HCT116 (cell line): ENCODE measurements around the gene STRN. TPM values are rescaled to one million over a fixed set of nuclear protein-coding genes. Genes with fewer than 3 reads are reported as not detected.

ENCODE experiments used
- ATAC-seq: fragments of 200-7000 bp; cut with Tn5 transposase; 2 replicates; pipeline ENCODE4 v1.9.1; 2020; ENCODE audit warnings: mild to moderate bottlenecking, moderate library complexity
- BruUV-seq: library from RNA; stranded (reverse); fragments of 400-500 nt; replicated peaks from 2 replicates; lab custom pipeline; 2021; lab: Mats Ljungman, UMichigan
- CTCF ChIA-PET: fragments of 300-600 bp; sonication (Branson Sonifier 250); formaldehyde crosslinking; loops from one replicate; lab custom pipeline; 2021; ENCODE audit warnings: antibody characterized with exemption; lab: Charles Lee
- POLR2A ChIA-PET: fragments of 300-600, 350-600 bp; sonication (Branson Sonifier 250); formaldehyde crosslinking; loops from one replicate; lab custom pipeline; 2021; ENCODE audit warnings: antibody characterized with exemption; lab: Charles Lee
- RAD21 ChIA-PET, 2 experiments: fragments of 300-600 bp; sonication (Branson Sonifier 250); formaldehyde crosslinking; loops; one replicate each; lab custom pipeline; 2023; ENCODE audit warnings: low total read pairs in 2 of 2; ENCODE audit not compliant: uncharacterized antibody in 2 of 2, unreplicated experiment in 2 of 2, low non-redundant PET in 1 of 2; lab: Charles Lee
- DNase-seq: peaks from one replicate; pipeline ENCODE4 v3.0.0-alpha.2; 2010; ENCODE audit warnings: low read depth, low spot score
- H2AFZ ChIP-seq: fragments of 200-600 bp; shearing (Covaris generic), sonication (generic); 2 replicates; pipeline ENCODE4 v1.6.1; 2017; ENCODE audit warnings: low read depth, mixed run types, mixed read lengths, antibody characterized with exemption, low read length; ENCODE audit not compliant: poor library complexity, severe bottlenecking
- H3K27ac ChIP-seq: 2 replicates; pipeline ENCODE4 v1.5.1; 2012; ENCODE audit warnings: low read depth, low read length
- H3K27me3 ChIP-seq: fragments of 200-600 bp; sonication (generic); 2 replicates; pipeline ENCODE4 v1.6.1; 2016; ENCODE audit warnings: mixed run types, low read length, mixed read lengths; ENCODE audit not compliant: insufficient read depth
- H3K36me3 ChIP-seq, 2 experiments: fragments of 200-500 bp in 1 of 2; fragments of 200-600 bp in 1 of 2; sonication (Bioruptor generic) in 1 of 2; sonication (generic) in 1 of 2; 2 replicates each; pipeline versions ENCODE4 v1.5.1 to v1.6.1; 2014 to 2016; ENCODE audit warnings: low read length in 2 of 2, inconsistent platforms in 1 of 2, mixed read lengths in 1 of 2, mixed run types in 1 of 2; ENCODE audit not compliant: insufficient read depth in 2 of 2, control insufficient read depth in 1 of 2
- H3K4me1 ChIP-seq, 2 experiments: fragments of 200-600 bp in 1 of 2; sonication (generic) in 1 of 2; 2 replicates each; pipeline versions ENCODE4 v1.5.1 to v1.6.1; 2012 to 2017; ENCODE audit warnings: low read length in 2 of 2, inconsistent platforms in 1 of 2, mild to moderate bottlenecking in 1 of 2, mixed read lengths in 1 of 2, mixed run types in 1 of 2, moderate library complexity in 1 of 2; ENCODE audit not compliant: insufficient read depth in 2 of 2, control insufficient read depth in 1 of 2
- H3K4me2 ChIP-seq: fragments of 200-600 bp; sonication (generic); 2 replicates; pipeline ENCODE4 v1.6.1; 2017; ENCODE audit warnings: mixed run types, low read length, mixed read lengths
- H3K4me3 ChIP-seq, 2 experiments: fragments of 200-600 bp in 1 of 2; sonication (generic) in 1 of 2; replicated peaks in 1 of 2; 2 replicates each; pipeline ENCODE4 v1.5.1; 2011 to 2016; ENCODE audit warnings: low read length in 2 of 2, control low read depth in 1 of 2, low read depth in 1 of 2, mild to moderate bottlenecking in 1 of 2, mixed read lengths in 1 of 2, mixed run types in 1 of 2
- H3K79me2 ChIP-seq: fragments of 200-600 bp; sonication (generic); 2 replicates; pipeline ENCODE4 v1.6.1; 2017; ENCODE audit warnings: mild to moderate bottlenecking, mixed run types, low read length, moderate library complexity, mixed read lengths; ENCODE audit not compliant: insufficient read depth
- H3K9ac ChIP-seq: fragments of 200-600 bp; sonication (generic); 2 replicates; pipeline ENCODE4 v1.6.1; 2016; ENCODE audit warnings: low read length, mixed read lengths
- H3K9me2 ChIP-seq: fragments of 200-600 bp; sonication (generic), shearing (Covaris generic); 2 replicates; pipeline ENCODE4 v1.6.1; 2017; ENCODE audit warnings: mixed run types, mild to moderate bottlenecking, moderate library complexity; ENCODE audit not compliant: insufficient read depth
- H3K9me3 ChIP-seq, 2 experiments: fragments of 200-500 bp in 1 of 2; fragments of 200-600 bp in 1 of 2; sonication (Bioruptor generic) in 1 of 2; sonication (generic) in 1 of 2; 2 replicates each; pipeline ENCODE4 v1.6.1; 2014 to 2017; ENCODE audit warnings: low read length in 2 of 2, mixed read lengths in 2 of 2, inconsistent platforms in 1 of 2, low read depth in 1 of 2, mild to moderate bottlenecking in 1 of 2, mixed run types in 1 of 2, moderate library complexity in 1 of 2; ENCODE audit not compliant: control insufficient read depth in 1 of 2, insufficient read depth in 1 of 2
- H4K20me1 ChIP-seq: fragments of 200-600 bp; sonication (generic), shearing (Covaris generic); 2 replicates; pipeline ENCODE4 v1.6.1; 2017; ENCODE audit warnings: mixed run types, mild to moderate bottlenecking, moderate library complexity; ENCODE audit not compliant: insufficient read depth
- CBX3 ChIP-seq: IDR thresholded peaks from 2 replicates; pipeline ENCODE4 v1.6.1; 2012; ENCODE audit warnings: low read depth
- CEBPB ChIP-seq: IDR thresholded peaks from 2 replicates; pipeline ENCODE4 v1.6.1; 2012; ENCODE audit warnings: low read depth
- EGR1 ChIP-seq: IDR thresholded peaks from 2 replicates; pipeline ENCODE4 v1.6.1; 2012; ENCODE audit warnings: low read depth
- ELF1 ChIP-seq: IDR thresholded peaks from 2 replicates; pipeline ENCODE4 v1.6.1; 2012; ENCODE audit warnings: low read depth, borderline replicate concordance
- EZH2 ChIP-seq: fragments of 200-600 bp; sonication (generic); IDR thresholded peaks from 2 replicates; pipeline ENCODE4 v1.6.1; 2017; ENCODE audit warnings: antibody characterized with exemption, mixed run types
- EZH2phosphoT487 ChIP-seq: fragments of 200-600 bp; IDR thresholded peaks from 2 replicates; pipeline ENCODE4 v1.6.1; 2018; ENCODE audit warnings: antibody characterized with exemption, borderline replicate concordance
- FOSL1 ChIP-seq: IDR thresholded peaks from 2 replicates; pipeline ENCODE4 v1.6.1; 2012; ENCODE audit warnings: low read depth
- POLR2A ChIP-seq: IDR thresholded peaks from 2 replicates; pipeline ENCODE4 v1.7.0; 2011; ENCODE audit warnings: borderline replicate concordance; ENCODE audit not compliant: insufficient read depth, insufficient read length; ENCODE audit errors: extremely low read depth
- POLR2AphosphoS5 ChIP-seq: IDR thresholded peaks from 2 replicates; pipeline ENCODE4 v1.6.1; 2011; ENCODE audit warnings: mild to moderate bottlenecking, low read depth, low read length, moderate library complexity
- RAD21 ChIP-seq: IDR thresholded peaks from 2 replicates; pipeline ENCODE4 v1.6.1; 2012; ENCODE audit warnings: low read depth, mild to moderate bottlenecking
- SP1 ChIP-seq: IDR thresholded peaks from 2 replicates; pipeline ENCODE4 v1.6.1; 2012; ENCODE audit warnings: low read depth
- SRF ChIP-seq: IDR thresholded peaks from 2 replicates; pipeline ENCODE4 v1.6.1; 2012; ENCODE audit warnings: low read depth
- TCF7L2 ChIP-seq: IDR thresholded peaks from 2 replicates; pipeline ENCODE4 v1.7.0; 2011; ENCODE audit warnings: borderline replicate concordance, inconsistent platforms; ENCODE audit not compliant: insufficient read depth, insufficient read length; ENCODE audit errors: extremely low read depth
- YY1 ChIP-seq: IDR thresholded peaks from 2 replicates; pipeline ENCODE4 v1.6.1; 2011; ENCODE audit warnings: low read length, low read depth, moderate library complexity, mild to moderate bottlenecking; ENCODE audit not compliant: insufficient replicate concordance; ENCODE audit errors: extremely low read depth
- ZNF274 ChIP-seq: fragments of 200-500 bp; sonication (Bioruptor generic); IDR thresholded peaks from 2 replicates; pipeline ENCODE4 v1.6.1; 2014; ENCODE audit warnings: mild to moderate bottlenecking, low read depth, low read length, inconsistent platforms
- intact Hi-C: fragments of 100-400 bp; cut with micrococcal nuclease; formaldehyde crosslinking; loops from 2 replicates; pipeline ENCODE4 v1.10.0; 2022
- total RNA-seq: library from RNA; stranded (reverse); gene quantifications from one replicate; pipeline ENCODE4 v1.2.1, GENCODE V29; 2021; ENCODE audit not compliant: unreplicated experiment
- TF ChIP-seq, protein P1 (sequence below), 3 experiments: fragments of 200-600 bp in 1 of 3; sonication (generic) in 1 of 3; IDR thresholded peaks in 2 of 3; conservative IDR thresholded peaks in 1 of 3; 2 replicates each; pipeline ENCODE4 v1.5.1; 2012 to 2017; ENCODE audit warnings: low read depth in 2 of 3, low read length in 2 of 3, antibody characterized with exemption in 1 of 3, borderline replicate concordance in 1 of 3, control low read depth in 1 of 3, mild to moderate bottlenecking in 1 of 3, mixed read lengths in 1 of 3, mixed run types in 1 of 3, moderate library complexity in 1 of 3; ENCODE audit not compliant: insufficient read depth in 1 of 3
- TF ChIP-seq, protein P2 (sequence below): IDR thresholded peaks from 2 replicates; pipeline ENCODE4 v1.6.1; 2012
- TF ChIP-seq, protein P3 (sequence below): IDR thresholded peaks from 2 replicates; pipeline ENCODE4 v1.6.1; 2011; ENCODE audit warnings: mild to moderate bottlenecking, low read length, moderate library complexity; ENCODE audit not compliant: insufficient replicate concordance; ENCODE audit errors: extremely low read depth

STRN gene
- total RNA-seq, 1 experiment from 2014 or later: 26.4 TPM

DNA sequence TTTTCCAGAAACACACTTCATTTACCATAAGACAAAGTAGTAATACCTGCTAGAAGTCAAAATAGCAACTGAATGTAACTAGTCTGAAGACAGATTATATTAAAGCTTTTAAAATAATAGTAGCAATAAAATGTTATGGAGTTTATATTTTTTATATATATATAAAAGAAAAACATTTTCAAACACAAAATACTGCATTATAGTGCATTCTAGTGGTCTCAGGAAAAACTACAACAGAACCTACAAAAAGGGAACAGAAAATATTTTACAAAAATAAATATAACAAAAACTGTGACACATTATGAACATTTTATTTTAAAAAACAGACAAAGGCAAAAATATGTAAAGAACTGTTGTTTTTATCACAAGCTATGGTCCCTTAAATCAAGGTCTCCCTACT is 48.0 kb downstream of the STRN start:
- no peak overlapping the region for H3K27ac ChIP-seq
- no peak overlapping the region for H3K9ac ChIP-seq
- ChIA-PET POLR2A (no interaction called here), RAD21 (no interaction called here), CTCF (no interaction called here)
- no peaks in the 10 kb centered on the region for H3K9me3 ChIP-seq
- no peak for DNase-seq
- H4K20me1 ChIP-seq: no peaks in the 10 kb centered on the region
- H3K4me3 ChIP-seq: no peak overlapping the region
- no peaks in the 10 kb centered on the region for H3K79me2 ChIP-seq
- intact Hi-C loops: no loop called here
- no peak for ATAC-seq
- no TSS peak for BruUV-seq
- no peaks in the 10 kb centered on the region for H3K27me3 ChIP-seq
- TF ChIP-seq RAD21 (0 out of 2 replicates have a peak, but pooled peaks have one; percentile 17), EZH2phosphoT487 (no peak)
- TF ChIP-seq, protein P1, sequence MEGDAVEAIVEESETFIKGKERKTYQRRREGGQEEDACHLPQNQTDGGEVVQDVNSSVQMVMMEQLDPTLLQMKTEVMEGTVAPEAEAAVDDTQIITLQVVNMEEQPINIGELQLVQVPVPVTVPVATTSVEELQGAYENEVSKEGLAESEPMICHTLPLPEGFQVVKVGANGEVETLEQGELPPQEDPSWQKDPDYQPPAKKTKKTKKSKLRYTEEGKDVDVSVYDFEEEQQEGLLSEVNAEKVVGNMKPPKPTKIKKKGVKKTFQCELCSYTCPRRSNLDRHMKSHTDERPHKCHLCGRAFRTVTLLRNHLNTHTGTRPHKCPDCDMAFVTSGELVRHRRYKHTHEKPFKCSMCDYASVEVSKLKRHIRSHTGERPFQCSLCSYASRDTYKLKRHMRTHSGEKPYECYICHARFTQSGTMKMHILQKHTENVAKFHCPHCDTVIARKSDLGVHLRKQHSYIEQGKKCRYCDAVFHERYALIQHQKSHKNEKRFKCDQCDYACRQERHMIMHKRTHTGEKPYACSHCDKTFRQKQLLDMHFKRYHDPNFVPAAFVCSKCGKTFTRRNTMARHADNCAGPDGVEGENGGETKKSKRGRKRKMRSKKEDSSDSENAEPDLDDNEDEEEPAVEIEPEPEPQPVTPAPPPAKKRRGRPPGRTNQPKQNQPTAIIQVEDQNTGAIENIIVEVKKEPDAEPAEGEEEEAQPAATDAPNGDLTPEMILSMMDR (IDR thresholded peaks at IDR 0.05 in 2 of 3, conservative IDR thresholded peaks at IDR 0.05 in 1 of 3; ENCODE audit: borderline replicate concordance in 1 of 3, insufficient read depth in 1 of 3, low read depth in 2 of 3, low read length in 2 of 3): peak in 2 of 3 experiments; percentile 14 to 25; a peak in 3 of 6 replicates
- no peak overlapping the region for H3K4me2 ChIP-seq
- no peaks in the 10 kb centered on the region for H3K9me2 ChIP-seq
- H2AFZ ChIP-seq: no peak overlapping the region
- H3K36me3 ChIP-seq: no peaks in the 10 kb centered on the region
- no peaks in the 10 kb centered on the region for H3K4me1 ChIP-seq

DNA sequence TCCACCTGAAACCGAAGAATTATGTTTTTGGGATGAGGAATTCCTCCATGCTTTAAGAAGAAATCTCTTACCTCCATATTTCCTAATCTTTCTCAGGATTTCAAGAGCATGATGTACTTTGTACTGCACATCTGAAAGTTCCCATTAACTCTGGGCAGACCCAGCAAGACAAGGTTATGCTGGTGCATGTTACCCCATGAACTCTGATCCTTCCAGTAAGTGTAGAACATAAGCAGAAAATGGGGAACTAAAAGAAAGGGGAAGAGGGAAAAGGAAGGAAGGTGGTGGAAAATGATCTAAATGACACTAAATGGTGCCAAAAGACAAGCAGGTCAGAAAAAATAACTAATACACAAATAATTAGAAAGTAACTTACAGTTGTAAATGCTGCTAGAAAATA is 50.7 kb downstream of the STRN start:
- Histone ChIP-seq H3K79me2 (no peaks in the 10 kb centered on the region), H3K9me2 (no peaks in the 10 kb centered on the region), H2AFZ (no peak overlapping the region), H3K4me2 (no peak overlapping the region), H3K27me3 (no peaks in the 10 kb centered on the region), H3K4me1 (no peaks in the 10 kb centered on the region), H3K4me3 (no peak overlapping the region), H3K9me3 (no peaks in the 10 kb centered on the region), H3K9ac (no peak overlapping the region), H3K27ac (no peak overlapping the region), H4K20me1 (no peaks in the 10 kb centered on the region), H3K36me3 (no peaks in the 10 kb centered on the region)
- intact Hi-C loops: no loop called here
- DNase-seq: no peak
- RAD21 ChIA-PET: no interaction called here
- BruUV-seq: no TSS peak
- CTCF ChIA-PET: no interaction called here
- POLR2A ChIA-PET: no interaction called here
- no peak for ATAC-seq
- TF ChIP-seq EZH2phosphoT487 (no peak), POLR2AphosphoS5 (no peak), RAD21 (no peak), EGR1 (no peak), CBX3 (no peak), YY1 (no peak), TCF7L2 (no peak), FOSL1 (no peak), SRF (no peak), SP1 (no peak), CEBPB (no peak), ZNF274 (no peak), POLR2A (no peak), ELF1 (no peak), EZH2 (no peak)
- TF ChIP-seq, protein P2, sequence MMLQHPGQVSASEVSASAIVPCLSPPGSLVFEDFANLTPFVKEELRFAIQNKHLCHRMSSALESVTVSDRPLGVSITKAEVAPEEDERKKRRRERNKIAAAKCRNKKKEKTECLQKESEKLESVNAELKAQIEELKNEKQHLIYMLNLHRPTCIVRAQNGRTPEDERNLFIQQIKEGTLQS: no peak
- TF ChIP-seq, protein P3, sequence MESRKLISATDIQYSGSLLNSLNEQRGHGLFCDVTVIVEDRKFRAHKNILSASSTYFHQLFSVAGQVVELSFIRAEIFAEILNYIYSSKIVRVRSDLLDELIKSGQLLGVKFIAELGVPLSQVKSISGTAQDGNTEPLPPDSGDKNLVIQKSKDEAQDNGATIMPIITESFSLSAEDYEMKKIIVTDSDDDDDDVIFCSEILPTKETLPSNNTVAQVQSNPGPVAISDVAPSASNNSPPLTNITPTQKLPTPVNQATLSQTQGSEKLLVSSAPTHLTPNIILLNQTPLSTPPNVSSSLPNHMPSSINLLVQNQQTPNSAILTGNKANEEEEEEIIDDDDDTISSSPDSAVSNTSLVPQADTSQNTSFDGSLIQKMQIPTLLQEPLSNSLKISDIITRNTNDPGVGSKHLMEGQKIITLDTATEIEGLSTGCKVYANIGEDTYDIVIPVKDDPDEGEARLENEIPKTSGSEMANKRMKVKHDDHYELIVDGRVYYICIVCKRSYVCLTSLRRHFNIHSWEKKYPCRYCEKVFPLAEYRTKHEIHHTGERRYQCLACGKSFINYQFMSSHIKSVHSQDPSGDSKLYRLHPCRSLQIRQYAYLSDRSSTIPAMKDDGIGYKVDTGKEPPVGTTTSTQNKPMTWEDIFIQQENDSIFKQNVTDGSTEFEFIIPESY: no peak
